ENCODE measurements around the gene BRD8.

DNA sequence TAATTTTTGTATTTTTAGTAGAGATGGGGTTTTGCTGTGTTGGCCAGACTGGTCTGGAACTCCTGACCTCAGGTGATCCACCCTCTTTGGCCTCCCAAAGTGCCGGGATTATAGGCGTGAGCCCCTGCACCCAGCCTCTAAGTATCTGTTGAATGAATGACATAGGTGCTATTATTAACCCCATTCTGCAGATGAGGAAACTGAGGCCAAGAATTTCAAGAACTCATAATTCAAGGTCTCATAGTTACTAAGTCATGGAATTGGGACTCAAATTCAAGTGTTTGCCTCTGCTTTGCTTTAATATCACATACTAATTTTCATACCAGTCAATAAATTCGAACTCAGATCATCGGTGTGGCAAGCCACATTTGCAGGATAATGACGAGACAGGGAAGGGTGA is 2.4 kb upstream of the BRD8 start:
- TF ChIP-seq, protein P1, sequence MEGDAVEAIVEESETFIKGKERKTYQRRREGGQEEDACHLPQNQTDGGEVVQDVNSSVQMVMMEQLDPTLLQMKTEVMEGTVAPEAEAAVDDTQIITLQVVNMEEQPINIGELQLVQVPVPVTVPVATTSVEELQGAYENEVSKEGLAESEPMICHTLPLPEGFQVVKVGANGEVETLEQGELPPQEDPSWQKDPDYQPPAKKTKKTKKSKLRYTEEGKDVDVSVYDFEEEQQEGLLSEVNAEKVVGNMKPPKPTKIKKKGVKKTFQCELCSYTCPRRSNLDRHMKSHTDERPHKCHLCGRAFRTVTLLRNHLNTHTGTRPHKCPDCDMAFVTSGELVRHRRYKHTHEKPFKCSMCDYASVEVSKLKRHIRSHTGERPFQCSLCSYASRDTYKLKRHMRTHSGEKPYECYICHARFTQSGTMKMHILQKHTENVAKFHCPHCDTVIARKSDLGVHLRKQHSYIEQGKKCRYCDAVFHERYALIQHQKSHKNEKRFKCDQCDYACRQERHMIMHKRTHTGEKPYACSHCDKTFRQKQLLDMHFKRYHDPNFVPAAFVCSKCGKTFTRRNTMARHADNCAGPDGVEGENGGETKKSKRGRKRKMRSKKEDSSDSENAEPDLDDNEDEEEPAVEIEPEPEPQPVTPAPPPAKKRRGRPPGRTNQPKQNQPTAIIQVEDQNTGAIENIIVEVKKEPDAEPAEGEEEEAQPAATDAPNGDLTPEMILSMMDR (IDR thresholded peaks at IDR 0.05) = no peak
- no peak for TF ChIP-seq POLR2A (IDR thresholded peaks at IDR 0.05)

Measured in testis (tissue), 2 donors.